MCF 10A (cell line): ENCODE measurements around the gene VPREB3. TPM values are rescaled to one million over a fixed set of nuclear protein-coding genes. Genes with fewer than 3 reads are reported as not detected.

Source experiments
- BruUV-seq: library from RNA; stranded (reverse); fragments of 400-500 nt; replicated peaks from 2 replicates; lab custom pipeline; 2021; lab: Mats Ljungman, UMichigan
- CTCF ChIA-PET: fragments of 300-600 bp; sonication (Branson Sonifier 250); formaldehyde crosslinking; extraction: SDS; loops from one replicate; lab custom pipeline; 2021; ENCODE audit warnings: antibody characterized with exemption, inconsistent platforms; lab: Yijun Ruan, JAX
- POLR2A ChIA-PET: fragments of 300-600, 350-650 bp; sonication (Branson Sonifier 250); formaldehyde crosslinking; extraction: SDS; loops from one replicate; lab custom pipeline; 2020; ENCODE audit warnings: antibody characterized with exemption, inconsistent platforms; lab: Yijun Ruan, JAX
- DNase-seq: peaks from one replicate; pipeline ENCODE4 v3.0.0-alpha.2; 2018; ENCODE audit not compliant: unreplicated experiment
- H3K27ac Mint-ChIP-seq: one replicate; pipeline ENCODE4 v1.8.0; 2022; ENCODE audit warnings: mild to moderate bottlenecking, low read depth, mixed read lengths; ENCODE audit not compliant: unreplicated experiment
- H3K27me3 Mint-ChIP-seq: one replicate; pipeline ENCODE4 v1.8.0; 2022; ENCODE audit warnings: mixed read lengths; ENCODE audit not compliant: insufficient read depth, unreplicated experiment
- H3K36me3 Mint-ChIP-seq: one replicate; pipeline ENCODE4 v1.8.0; 2022; ENCODE audit warnings: mild to moderate bottlenecking, moderate library complexity, mixed read lengths; ENCODE audit not compliant: insufficient read depth, unreplicated experiment
- H3K4me1 Mint-ChIP-seq: one replicate; pipeline ENCODE4 v1.8.0; 2022; ENCODE audit warnings: mixed read lengths; ENCODE audit not compliant: insufficient read depth, unreplicated experiment
- H3K4me3 Mint-ChIP-seq: one replicate; pipeline ENCODE4 v1.8.0; 2022; ENCODE audit warnings: mild to moderate bottlenecking, moderate library complexity, mixed read lengths; ENCODE audit not compliant: unreplicated experiment
- H3K9me3 Mint-ChIP-seq: one replicate; pipeline ENCODE4 v1.8.0; 2022; ENCODE audit warnings: mixed read lengths; ENCODE audit not compliant: unreplicated experiment
- CTCF ChIP-seq: fragments of 200-600 bp; IDR thresholded peaks from one replicate; pipeline ENCODE4 v1.8.0; 2022; ENCODE audit warnings: antibody characterized with exemption, mild to moderate bottlenecking; ENCODE audit not compliant: unreplicated experiment
- intact Hi-C: fragments of 100-400 bp; cut with micrococcal nuclease; formaldehyde crosslinking; loops from 2 replicates; pipeline ENCODE4 v1.14.1; 2022
- total RNA-seq: library from RNA; stranded (reverse); gene quantifications from 2 replicates; pipeline ENCODE4 v1.2.3, GENCODE V29; 2022

Gene VPREB3
- total RNA-seq, 1 experiment from 2014 or later = not detected

- no peaks in the 10 kb centered on the region for H3K27me3 Mint-ChIP-seq
- no peaks in the 10 kb centered on the region for H3K9me3 Mint-ChIP-seq
- H3K4me3 Mint-ChIP-seq = peak within 1 kb of the TSS; percentile 69
These were observed 13.7 kb upstream of the VPREB3 start, which contains the start of gene CHCHD10 for GRCh38 chr22:23767673-23768548. Gene CHCHD10 (minus strand): TSS chr22:23767972. CDS start chr22:23767874, 98 bp downstream.

GRCh38 chr22:23767303-23767672 lies 13.1 kb upstream of the VPREB3 start:
- BruUV-seq = no TSS peak
- Mint-ChIP-seq H3K36me3 (no peaks in the 10 kb centered on the region), H3K4me3 (peak overlapping the region; percentile 69), H3K9me3 (no peaks in the 10 kb centered on the region), H3K27me3 (no peaks in the 10 kb centered on the region), H3K27ac (no peak overlapping the region), H3K4me1 (peaks cover 9% of the 10 kb centered on the region)
- ChIA-PET POLR2A (interaction anchor here (1.0 to 2.0 kb wide), 7 partner anchors 15 to 146 kb away, joined by 3 to 12 read pairs (median 5); partner anchors contain the start of genes SLC2A11 and ZNF70), CTCF (interaction anchor here (0.5 to 7.0 kb wide), 8 partner anchors 9 to 1548 kb away, joined by 3 to 53 read pairs (median 4); partner anchors contain the start of gene VPREB3)
- DNase-seq = no peak
- intact Hi-C loops = loop anchor here (5.0 kb wide), 2 partner anchors 80 to 225 kb away; no protein-coding TSS in a partner anchor
- TF ChIP-seq CTCF = no peak

More at GRCh38 chr22:23767673-23768548, 13.7 kb upstream of the VPREB3 start, which contains the start of gene CHCHD10:
- ChIA-PET CTCF (interaction anchor here (0.5 to 7.0 kb wide), 11 partner anchors 9 to 1549 kb away, joined by 3 to 53 read pairs (median 4); partner anchors contain the start of genes MIF and VPREB3), POLR2A (interaction anchor here (0.8 to 2.0 kb wide), 9 partner anchors 14 to 152 kb away, joined by 3 to 12 read pairs (median 4); partner anchors contain the start of genes SLC2A11 and ZNF70)
- peak; percentile 69 for DNase-seq
- H3K36me3 Mint-ChIP-seq = peaks cover under 1% of the 10 kb centered on the region
- TF ChIP-seq CTCF = peak; percentile 68
- peaks cover 9% of the 10 kb centered on the region for H3K4me1 Mint-ChIP-seq
- H3K27ac Mint-ChIP-seq = no peak within 1 kb of the TSS
- intact Hi-C loops = loop anchor here (5.0 kb wide), 2 partner anchors 79 to 226 kb away; no protein-coding TSS in a partner anchor
- no TSS peak for BruUV-seq

GRCh38 chr22:23764899-23765881 lies 11.0 kb upstream of the VPREB3 start:
- Mint-ChIP-seq H3K9me3 (no peaks in the 10 kb centered on the region), H3K4me1 (peaks cover 9% of the 10 kb centered on the region), H3K4me3 (no peak overlapping the region), H3K27ac (no peak overlapping the region), H3K27me3 (no peaks in the 10 kb centered on the region), H3K36me3 (no peaks in the 10 kb centered on the region)
- no peak for TF ChIP-seq CTCF
- DNase-seq = no peak
- POLR2A ChIA-PET = interaction anchor here (1.1 kb wide), 1 partner anchor 14 kb away, joined by 3 read pairs; the partner anchor contains the start of gene ZNF70
- intact Hi-C loops = loop anchor here (5.0 kb wide), 2 partner anchors 82 to 223 kb away; no protein-coding TSS in a partner anchor
- BruUV-seq = no TSS peak
- CTCF ChIA-PET = interaction anchor here (0.7 kb wide), 1 partner anchor 85 kb away, joined by 3 read pairs; no protein-coding TSS in a partner anchor
